ENCODE results near the gene OPCML.

OPCML gene

DNA sequence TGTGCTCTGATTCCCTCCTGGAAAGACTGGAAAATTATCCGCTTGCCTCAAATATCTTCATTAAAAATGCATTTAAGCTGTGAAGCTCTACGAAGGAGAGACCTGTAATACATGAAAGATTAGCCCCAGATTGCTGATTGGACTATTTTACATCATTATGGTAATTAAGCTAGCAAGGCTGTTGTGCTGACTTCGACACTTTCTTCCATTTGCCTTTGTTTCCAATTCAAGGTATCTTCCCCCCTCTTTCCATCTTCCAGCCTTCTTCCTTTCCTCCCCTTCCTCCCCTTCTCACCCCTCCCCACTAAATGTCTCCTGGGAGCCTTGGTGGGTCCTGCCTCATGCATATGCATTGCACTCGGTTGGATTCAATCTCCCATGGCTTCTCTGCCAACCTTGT is 710.8 kb downstream of the OPCML start:
- no peak for DNase-seq

DNA sequence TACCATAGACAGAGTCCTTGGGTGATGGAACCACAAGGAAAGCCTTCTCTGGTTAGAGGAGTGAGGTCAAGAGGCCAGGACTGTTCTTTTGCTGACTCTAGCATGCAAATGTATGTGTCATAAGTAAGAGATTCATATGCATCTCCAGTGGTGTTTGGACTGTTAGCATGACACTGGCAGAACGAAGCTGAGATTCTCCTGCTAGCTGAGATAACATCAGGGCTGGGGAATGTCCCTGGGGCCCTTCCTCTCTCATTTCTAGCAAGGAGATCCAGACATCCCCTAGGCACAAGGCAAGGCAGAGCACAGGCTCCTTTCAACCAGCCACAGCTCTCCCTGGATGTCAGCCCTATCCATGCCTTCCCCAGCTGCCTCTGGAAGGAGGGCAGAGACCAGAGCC is 711.3 kb downstream of the OPCML start:
- DNase-seq: no peak

GRCh38 chr11:132818951-132819350 is 713.4 kb downstream of the OPCML start:
- no peak for DNase-seq

- no peak for DNase-seq
Observed at GRCh38 chr11:132817387-132817786, 714.9 kb downstream of the OPCML start.

- no peak for DNase-seq
Observed at GRCh38 chr11:132814410-132814809, 717.9 kb downstream of the OPCML start.

- no peak for DNase-seq
Observed at GRCh38 chr11:132811649-132812048, 720.7 kb downstream of the OPCML start.

GRCh38 chr11:132809070-132809469 is 723.2 kb downstream of the OPCML start:
- DNase-seq: no peak

DNA sequence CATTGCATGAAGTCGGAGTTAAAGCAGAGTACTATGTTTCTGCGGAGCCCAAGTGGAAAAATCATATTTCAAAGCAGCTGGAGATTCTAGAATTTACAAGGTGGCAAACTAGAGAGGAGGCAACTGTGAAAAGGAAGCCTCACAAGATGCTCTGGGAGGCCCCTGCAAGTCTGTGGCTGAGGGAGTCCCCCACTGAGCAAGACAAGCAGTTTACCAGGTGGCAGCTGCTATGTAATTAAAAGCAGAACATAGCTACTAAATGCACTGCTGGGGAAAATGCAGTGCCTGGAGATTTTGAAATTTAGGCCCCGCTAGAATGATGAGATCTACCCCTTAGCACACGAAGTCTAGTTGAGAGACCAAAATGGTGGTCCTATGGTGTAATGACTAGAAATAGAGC is 728.0 kb downstream of the OPCML start:
- no peak for DNase-seq

GRCh38 chr11:132803436-132803835 is 728.9 kb downstream of the OPCML start:
- DNase-seq: no peak

DNA sequence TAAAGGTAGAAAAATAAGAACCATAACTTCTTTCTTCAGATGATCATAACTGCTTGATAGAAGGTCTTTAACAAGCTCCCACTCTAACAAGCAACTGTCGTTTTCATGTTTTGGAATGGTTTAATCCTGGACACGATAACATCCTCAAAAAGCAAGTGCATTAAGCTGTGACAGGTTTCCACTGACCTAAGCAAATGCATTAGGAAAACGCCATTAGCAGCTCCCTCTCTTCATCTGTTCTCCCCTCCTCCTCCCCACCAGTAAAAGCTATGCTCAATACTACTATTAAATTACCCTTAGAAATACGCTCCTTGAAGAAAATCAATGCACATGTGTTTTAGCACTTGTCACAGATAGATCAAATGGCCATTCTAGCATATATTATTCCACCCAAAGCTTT is 729.4 kb downstream of the OPCML start:
- DNase-seq: no peak

DNA sequence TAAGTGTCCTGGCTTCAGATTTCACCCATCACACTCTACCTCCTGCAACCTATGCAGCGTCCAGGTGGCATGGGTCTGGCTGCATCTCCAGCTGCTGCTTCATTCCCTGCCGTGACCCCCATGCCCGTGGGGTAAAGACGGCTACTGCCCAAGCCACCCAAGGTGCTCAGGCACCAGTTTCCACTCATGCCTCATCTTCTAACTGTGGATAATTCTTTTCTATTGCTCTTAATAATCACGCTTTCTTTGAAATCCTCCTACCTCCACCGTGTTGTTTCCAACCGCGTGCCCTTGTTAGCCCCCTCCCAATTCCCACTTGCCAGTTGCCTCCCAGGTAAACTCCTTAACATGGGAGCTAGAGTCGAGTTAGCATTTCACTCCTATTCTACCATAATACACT is 738.5 kb downstream of the OPCML start:
- no peak for DNase-seq

DNA sequence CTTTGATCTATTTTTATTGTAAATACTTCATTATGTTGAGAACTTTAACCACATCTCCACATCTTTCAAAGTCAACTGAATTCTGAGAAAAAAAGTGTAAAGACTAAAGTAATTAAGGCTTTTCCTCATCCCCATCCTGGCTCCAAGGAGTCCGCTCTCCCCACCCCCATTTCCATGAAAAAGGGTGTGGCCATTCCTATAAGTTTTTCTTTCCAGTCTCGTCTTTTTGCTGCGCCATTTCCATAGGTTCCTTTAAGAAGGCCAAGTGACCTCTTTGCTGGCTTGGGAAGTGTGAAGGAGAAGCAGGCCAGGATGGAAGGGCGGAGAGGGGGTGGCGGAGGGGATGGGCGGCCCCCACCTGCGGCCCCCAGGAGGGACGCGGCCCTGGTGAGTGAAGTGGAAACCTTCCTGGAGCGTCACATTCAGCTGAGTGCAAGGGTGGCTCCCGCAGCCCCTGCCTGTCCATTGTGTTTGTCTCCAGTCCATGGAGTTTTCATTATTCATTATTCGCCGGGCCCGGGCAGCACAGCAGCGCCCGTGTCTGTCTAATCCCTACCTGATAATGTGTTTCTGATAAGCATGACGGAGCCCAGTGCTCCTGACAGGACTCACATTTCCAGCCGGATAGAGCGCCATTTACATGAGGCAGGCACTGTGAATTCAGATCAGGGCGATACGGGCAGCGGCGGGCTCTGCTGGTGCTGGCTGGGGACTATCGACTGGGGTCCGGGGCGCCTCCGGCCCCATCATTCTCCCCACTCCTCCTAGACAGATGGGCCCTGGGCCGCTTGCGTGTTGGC is 739.8 kb downstream of the OPCML start:
- no peak for DNase-seq

- no peak for DNase-seq
Observed at GRCh38 chr11:132790971-132791370, 741.3 kb downstream of the OPCML start.

- DNase-seq: no peak
Observed at GRCh38 chr11:132790466-132790865, 741.8 kb downstream of the OPCML start.

DNA sequence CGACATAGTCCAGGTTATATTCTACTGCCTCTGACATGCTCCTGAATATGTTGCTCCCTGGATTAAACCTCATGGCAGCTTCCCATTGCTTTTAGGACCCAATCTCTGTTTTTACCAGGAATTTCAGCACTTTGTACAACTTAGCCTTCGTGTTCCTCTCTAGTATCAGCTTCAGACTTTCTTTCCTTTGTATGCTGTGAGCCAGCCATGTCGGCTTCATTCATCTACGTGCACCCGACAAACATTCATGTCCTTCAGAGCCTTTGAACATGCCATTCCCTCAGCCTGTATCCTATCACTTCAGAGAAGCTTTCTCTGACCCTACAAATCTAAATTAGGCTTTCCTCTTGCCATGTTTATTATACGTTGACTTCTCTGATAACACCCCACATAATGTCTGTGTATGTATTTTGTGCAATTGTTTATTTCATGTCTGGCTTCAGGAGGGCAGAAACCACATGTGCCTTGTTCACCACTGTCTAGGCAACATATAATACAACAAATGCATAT is 743.4 kb downstream of the OPCML start:
- no peak for DNase-seq

- DNase-seq: no peak
Observed at GRCh38 chr11:132785878-132786277, 746.4 kb downstream of the OPCML start.

DNA sequence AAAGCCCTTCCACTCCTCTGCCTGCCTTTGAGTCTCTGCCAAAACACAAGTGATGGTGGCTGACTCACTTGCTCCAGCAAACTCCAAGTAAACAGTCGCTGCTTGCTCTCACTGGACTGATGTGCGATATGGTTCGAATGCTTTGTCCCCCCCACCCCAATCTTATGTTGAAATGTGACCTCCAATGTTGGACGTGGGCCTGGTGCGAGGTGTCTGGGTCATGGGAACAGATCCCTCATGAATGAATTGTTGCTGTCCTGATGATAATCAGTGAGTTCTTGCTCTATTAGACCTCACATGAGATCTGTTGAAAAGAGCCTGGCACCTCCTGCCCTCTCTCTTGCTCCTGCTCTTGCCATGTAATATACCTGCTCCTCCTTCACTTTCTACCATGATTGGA is 747.9 kb downstream of the OPCML start:
- no peak for DNase-seq

DNA sequence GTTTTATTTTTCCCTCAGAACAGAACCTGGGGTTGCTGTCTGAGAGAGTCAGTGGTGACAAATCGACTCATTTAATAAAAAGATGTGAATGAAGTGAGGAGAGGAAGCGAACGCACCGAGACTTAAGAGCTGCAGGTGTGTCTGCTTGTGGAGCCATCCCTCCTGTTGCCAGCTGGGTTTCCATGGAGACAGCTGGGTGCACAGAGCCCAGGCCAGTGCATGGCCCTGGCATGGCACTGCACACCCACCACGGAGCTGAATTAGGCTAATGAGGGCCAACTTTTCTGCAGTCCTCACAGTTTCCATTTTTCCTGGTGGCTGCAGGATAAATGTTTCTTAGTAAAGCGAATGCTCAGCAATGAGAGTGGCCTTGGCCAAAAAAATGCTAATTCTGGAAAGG is 750.2 kb downstream of the OPCML start:
- DNase-seq: no peak

- DNase-seq: no peak
Observed at GRCh38 chr11:132780046-132780445, 752.3 kb downstream of the OPCML start.

DNA sequence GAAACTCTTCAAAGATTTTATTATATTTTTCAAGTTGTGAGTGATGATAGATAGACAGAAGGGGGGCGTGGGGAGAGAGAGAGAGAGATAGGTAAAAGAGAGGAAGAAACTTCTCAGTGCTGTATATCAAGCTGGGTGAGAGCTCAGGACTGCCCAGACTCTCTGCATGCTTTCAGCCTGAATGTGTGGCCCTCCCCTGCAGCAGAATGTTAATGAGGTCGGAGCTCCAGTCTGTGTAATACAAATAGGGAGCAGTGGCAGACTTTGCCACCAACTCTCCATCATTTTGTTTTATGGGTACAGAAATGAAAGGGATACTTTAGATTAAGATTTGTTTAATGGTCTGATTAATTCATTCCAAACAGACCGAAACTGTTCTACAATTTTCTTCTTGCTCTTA is 752.8 kb downstream of the OPCML start:
- DNase-seq: no peak

GRCh38 chr11:132777067-132777975 is 755.0 kb downstream of the OPCML start:
- DNase-seq: no peak

- DNase-seq: no peak
Observed at GRCh38 chr11:132773751-132774150, 758.5 kb downstream of the OPCML start.

GRCh38 chr11:132772703-132773545 is 759.4 kb downstream of the OPCML start:
- DNase-seq: no peak

Measured in activated CD4-positive, alpha-beta T cell treated with anti-CD3 and anti-CD28 coated beads for 48 hours (primary cell).